ENCODE measurements around the gene COL6A3.

Gene COL6A3

GRCh38 chr2:237359894-237360780, 53.8 kb downstream of the COL6A3 start:
- no peaks in the 10 kb centered on the region for H3K36me3 ChIP-seq (ENCODE audit: low read depth)
- no peak for ATAC-seq (ENCODE audit: low read depth)
- no peak overlapping the region for H3K27ac ChIP-seq (ENCODE audit: poor library complexity, severe bottlenecking)

GRCh38 chr2:237359518-237359840, 54.5 kb downstream of the COL6A3 start:
- H3K36me3 ChIP-seq (ENCODE audit: low read depth): no peaks in the 10 kb centered on the region
- no peak overlapping the region for H3K27ac ChIP-seq (ENCODE audit: poor library complexity, severe bottlenecking)
- no peaks in the 10 kb centered on the region for H3K27me3 ChIP-seq (ENCODE audit: insufficient read depth, poor library complexity, severe bottlenecking)
- peaks cover 10% of the 10 kb centered on the region for H3K4me1 ChIP-seq (ENCODE audit: insufficient read depth, poor library complexity, severe bottlenecking)
- ATAC-seq (ENCODE audit: low read depth): no peak
- H3K4me3 ChIP-seq (ENCODE audit: severe bottlenecking): no peak overlapping the region
- no peaks in the 10 kb centered on the region for H3K9me3 ChIP-seq (ENCODE audit: severe bottlenecking)
- no peak for DNase-seq (ENCODE audit: low spot score)
- no peak for TF ChIP-seq CTCF (IDR thresholded peaks at IDR 0.05; ENCODE audit: poor library complexity, severe bottlenecking)

More at GRCh38 chr2:237359894-237360780, 53.8 kb downstream of the COL6A3 start:
- Histone ChIP-seq H3K4me3 (ENCODE audit: severe bottlenecking) (no peak overlapping the region), H3K4me1 (ENCODE audit: insufficient read depth, poor library complexity, severe bottlenecking) (peaks cover 3% of the 10 kb centered on the region), H3K9me3 (ENCODE audit: severe bottlenecking) (no peaks in the 10 kb centered on the region), H3K27me3 (ENCODE audit: insufficient read depth, poor library complexity, severe bottlenecking) (no peaks in the 10 kb centered on the region)
- no peak for DNase-seq (ENCODE audit: low spot score)
- TF ChIP-seq CTCF (IDR thresholded peaks at IDR 0.05; ENCODE audit: poor library complexity, severe bottlenecking): no peak

- ATAC-seq (ENCODE audit: low read depth) (no peak), DNase-seq (ENCODE audit: low spot score) (no peak)
- Histone ChIP-seq H3K36me3 (ENCODE audit: low read depth) (no peaks in the 10 kb centered on the region), H3K4me3 (ENCODE audit: severe bottlenecking) (no peak overlapping the region), H3K9me3 (ENCODE audit: severe bottlenecking) (no peaks in the 10 kb centered on the region), H3K27ac (ENCODE audit: poor library complexity, severe bottlenecking) (no peak overlapping the region), H3K27me3 (ENCODE audit: insufficient read depth, poor library complexity, severe bottlenecking) (no peaks in the 10 kb centered on the region), H3K4me1 (ENCODE audit: insufficient read depth, poor library complexity, severe bottlenecking) (peaks cover 10% of the 10 kb centered on the region)
- no peak for TF ChIP-seq CTCF (IDR thresholded peaks at IDR 0.05; ENCODE audit: poor library complexity, severe bottlenecking)
These were observed 55.0 kb downstream of the COL6A3 start for GRCh38 chr2:237358721-237359517.

DNA sequence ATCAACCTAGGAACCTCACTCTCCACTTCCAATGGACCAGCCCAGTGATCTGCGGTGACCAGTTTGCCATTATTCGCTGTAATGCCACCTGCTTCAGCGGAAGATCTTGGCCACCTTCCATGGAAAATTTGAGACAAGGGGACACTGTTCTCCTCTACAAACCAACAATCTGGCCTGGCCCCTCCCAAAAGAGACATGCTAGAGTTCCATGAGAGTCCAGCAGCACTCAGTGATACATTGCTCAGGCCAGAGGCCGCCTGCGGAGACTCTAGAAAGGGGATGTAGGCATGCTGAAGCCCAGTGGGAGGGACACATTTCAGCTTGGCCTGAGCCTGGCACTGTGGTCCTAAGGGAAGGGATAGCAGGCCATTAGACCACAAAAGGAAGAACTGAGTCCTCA, 58.3 kb downstream of the COL6A3 start:
- DNase-seq (ENCODE audit: low spot score): no peak
- ATAC-seq (ENCODE audit: low read depth): no peak
- no peaks in the 10 kb centered on the region for H3K27me3 ChIP-seq (ENCODE audit: insufficient read depth, poor library complexity, severe bottlenecking)
- no peak for TF ChIP-seq CTCF (IDR thresholded peaks at IDR 0.05; ENCODE audit: poor library complexity, severe bottlenecking)
- no peak overlapping the region for H3K4me3 ChIP-seq (ENCODE audit: severe bottlenecking)
- H3K36me3 ChIP-seq (ENCODE audit: low read depth): no peaks in the 10 kb centered on the region
- H3K9me3 ChIP-seq (ENCODE audit: severe bottlenecking): no peaks in the 10 kb centered on the region
- H3K27ac ChIP-seq (ENCODE audit: poor library complexity, severe bottlenecking): no peak overlapping the region
- H3K4me1 ChIP-seq (ENCODE audit: insufficient read depth, poor library complexity, severe bottlenecking): peaks cover 10% of the 10 kb centered on the region
